NT2/D1 (cell line): ENCODE measurements around the gene NAPG.

Experiments
- SUZ12 ChIP-seq: IDR thresholded peaks from 2 replicates; pipeline ENCODE4 v1.6.1; 2011; ENCODE audit not compliant: insufficient read length, insufficient read depth; ENCODE audit errors: extremely low read depth
- YY1 ChIP-seq: IDR thresholded peaks from 2 replicates; pipeline ENCODE4 v1.6.1; 2011; ENCODE audit not compliant: insufficient read length, insufficient read depth
- ZNF274 ChIP-seq: IDR thresholded peaks from 2 replicates; pipeline ENCODE4 v1.6.1; 2011; ENCODE audit warnings: mild to moderate bottlenecking, low read depth, low read length

DNA sequence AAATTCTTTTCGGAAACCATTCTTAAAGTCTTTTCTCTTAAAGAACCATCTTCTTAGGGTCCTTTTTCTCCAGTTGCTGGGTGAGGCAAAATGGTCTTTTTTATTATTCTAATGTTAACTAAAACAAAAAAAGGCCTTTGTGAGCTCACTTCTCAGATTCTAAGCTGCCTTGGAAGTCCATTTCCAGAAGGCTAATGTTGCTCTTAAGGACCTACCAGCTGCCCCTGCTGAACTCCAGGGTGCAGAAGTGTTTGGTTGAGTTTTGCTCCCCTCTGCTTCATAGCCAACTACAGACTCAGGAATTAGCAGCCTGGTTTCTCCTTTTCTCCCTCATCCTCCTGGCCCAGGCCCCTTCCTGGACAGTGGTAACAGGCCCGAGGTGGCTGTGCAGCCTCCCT is 48.0 kb upstream of the NAPG start:
- TF ChIP-seq SUZ12: no peak
- no peak for TF ChIP-seq ZNF274
- no peak for TF ChIP-seq YY1
